ENCODE data around the gene GNA15.

Gene GNA15

DNA sequence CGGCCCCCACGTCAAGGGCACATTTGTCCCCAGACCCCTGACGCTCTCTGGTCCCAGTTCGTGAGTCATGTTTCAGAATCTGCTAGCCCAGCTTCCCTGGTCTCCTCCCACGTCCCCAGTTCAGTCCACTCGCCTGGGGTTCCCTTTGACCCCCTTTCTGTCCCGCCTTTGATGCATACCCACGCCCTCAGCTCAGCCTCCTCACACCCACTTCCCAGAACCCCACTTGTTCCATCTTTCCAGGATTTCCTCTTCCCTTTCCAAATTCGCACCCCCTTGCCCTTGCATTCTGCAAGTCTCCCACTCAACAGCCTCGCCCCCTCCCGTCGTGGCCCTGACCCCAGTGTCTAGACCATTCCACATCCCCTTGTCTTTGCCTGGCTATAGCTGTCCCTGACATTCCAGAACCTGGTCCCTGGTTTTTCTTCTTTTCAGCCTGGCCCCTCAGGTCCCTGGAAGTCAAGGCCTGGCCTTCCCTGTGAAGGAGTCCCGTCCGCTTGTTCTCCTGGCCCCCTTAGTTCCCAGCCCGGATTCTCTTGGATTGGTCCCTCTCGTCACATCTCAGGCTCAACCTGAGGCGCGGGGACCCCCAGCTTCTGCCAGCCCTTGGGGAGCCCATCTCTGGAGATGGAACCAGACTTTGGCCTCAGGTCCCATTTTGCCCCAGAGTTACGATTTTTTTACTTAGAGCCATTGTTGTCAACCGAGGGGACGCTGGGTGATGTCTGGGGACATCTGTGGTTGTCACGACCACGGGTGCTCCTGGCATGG is 51.2 kb downstream of the GNA15 start:
- DNase-seq (ENCODE audit: extremely low spot score), result no peak
- ChIA-PET CTCF (interaction anchor here (1.0 to 1.4 kb wide), 2 partner anchors 118 to 237 kb away, joined by 3 to 4 read pairs; no protein-coding TSS in a partner anchor), POLR2A (no interaction called here)
- TF ChIP-seq, protein P1, sequence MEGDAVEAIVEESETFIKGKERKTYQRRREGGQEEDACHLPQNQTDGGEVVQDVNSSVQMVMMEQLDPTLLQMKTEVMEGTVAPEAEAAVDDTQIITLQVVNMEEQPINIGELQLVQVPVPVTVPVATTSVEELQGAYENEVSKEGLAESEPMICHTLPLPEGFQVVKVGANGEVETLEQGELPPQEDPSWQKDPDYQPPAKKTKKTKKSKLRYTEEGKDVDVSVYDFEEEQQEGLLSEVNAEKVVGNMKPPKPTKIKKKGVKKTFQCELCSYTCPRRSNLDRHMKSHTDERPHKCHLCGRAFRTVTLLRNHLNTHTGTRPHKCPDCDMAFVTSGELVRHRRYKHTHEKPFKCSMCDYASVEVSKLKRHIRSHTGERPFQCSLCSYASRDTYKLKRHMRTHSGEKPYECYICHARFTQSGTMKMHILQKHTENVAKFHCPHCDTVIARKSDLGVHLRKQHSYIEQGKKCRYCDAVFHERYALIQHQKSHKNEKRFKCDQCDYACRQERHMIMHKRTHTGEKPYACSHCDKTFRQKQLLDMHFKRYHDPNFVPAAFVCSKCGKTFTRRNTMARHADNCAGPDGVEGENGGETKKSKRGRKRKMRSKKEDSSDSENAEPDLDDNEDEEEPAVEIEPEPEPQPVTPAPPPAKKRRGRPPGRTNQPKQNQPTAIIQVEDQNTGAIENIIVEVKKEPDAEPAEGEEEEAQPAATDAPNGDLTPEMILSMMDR (IDR thresholded peaks at IDR 0.05; ENCODE audit: control extremely low read depth, extremely low read depth, low read depth, missing control alignments), result no peak

DNA sequence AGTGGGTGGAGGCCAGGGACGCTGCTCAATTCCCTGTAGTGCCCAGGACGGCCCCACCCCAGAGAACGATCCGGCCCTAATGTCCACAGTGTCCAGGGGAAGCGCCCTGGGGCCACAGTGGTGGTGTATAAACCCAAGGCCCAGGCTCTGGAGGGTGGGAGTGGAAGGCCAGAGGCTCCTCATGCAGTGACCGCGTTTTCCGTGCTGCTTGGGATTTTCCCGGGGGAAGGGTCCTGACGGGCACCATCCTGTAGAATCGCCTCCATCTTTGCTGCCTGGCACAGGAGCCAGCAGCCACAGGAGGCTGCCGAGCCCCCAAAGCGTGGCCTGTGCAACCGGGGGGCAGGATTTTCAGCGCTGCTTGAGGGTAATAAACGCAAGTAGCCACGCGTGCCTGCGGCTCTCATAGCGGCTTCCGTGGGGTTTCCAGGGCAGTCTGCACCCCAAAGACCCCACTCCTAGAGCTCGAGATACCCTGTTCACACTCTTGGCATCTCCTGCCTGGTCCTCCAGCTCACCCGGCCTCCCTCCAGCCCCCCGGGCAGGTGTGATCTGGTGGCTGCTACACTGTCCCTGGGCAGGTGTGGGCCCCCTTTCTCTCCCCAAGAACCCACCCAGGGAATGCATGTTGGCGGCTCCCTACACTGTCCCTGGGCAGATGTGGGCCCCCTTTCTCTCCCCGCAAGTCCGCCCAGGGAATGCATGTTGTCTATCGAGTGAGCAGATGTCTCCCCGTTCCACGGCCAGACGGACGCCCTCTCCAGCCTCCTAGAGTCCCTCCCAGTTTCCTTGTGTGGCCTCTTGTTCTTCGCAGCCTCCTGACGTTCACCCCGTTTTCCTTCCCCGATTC is 52.1 kb downstream of the GNA15 start:
- POLR2A ChIA-PET, result no interaction called here
- DNase-seq (ENCODE audit: extremely low spot score), result no peak
- TF ChIP-seq, protein P1 (IDR thresholded peaks at IDR 0.05; ENCODE audit: control extremely low read depth, extremely low read depth, low read depth, missing control alignments), result no peak
- CTCF ChIA-PET, result no interaction called here

DNA sequence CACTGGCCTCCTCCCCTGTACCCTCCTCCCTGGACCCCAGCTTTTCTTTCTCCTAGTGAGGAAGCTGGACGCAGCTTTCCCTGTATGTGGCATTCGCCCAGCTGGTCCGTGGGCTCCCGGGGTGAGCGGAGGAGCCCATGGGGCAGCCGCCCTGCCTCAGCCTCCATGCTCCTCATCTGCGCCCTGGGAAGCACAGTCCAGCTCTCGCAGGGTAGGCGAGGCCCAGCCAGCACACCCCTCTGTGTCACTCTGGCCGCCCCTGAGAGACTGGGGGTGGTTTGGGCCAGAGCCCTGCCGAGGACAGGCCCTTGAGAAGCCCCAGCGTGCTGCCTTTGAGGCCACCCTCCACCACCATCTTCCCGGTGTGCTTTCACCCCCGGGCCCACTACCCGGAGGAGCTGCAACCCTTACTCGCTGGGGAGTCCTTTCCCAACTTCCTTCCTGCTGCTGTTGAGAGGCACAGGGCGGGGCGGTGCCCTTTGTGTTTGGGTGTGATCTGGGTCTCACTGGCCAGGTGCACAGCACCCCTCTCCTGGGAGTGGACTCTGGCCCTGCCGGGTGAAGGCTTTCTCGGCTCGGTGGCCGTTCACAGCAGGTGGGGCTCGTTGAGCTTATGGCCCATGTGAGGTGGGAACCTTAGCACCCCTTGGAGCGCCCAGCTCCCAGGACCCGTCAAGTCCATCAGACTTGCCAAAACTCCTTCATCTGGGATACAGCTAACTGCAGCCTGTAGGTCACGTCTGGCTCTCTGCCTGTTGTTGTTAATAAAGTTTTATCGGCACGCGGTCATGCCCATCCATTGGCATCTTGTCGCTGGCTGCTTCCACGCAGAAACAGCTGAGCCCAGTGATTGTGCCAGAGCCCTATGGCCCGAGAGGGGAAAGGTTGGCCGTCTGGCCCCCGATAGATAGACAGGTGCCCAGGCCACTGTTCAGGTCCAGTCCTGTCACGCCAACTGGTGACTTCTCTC is 53.1 kb downstream of the GNA15 start:
- TF ChIP-seq, protein P1 (IDR thresholded peaks at IDR 0.05; ENCODE audit: control extremely low read depth, extremely low read depth, low read depth, missing control alignments), result no peak
- ChIA-PET POLR2A (no interaction called here), CTCF (interaction anchor here (1.0 to 1.3 kb wide), 3 partner anchors 21 to 85 kb away, joined by 3 to 4 read pairs (median 3); no protein-coding TSS in a partner anchor)
- DNase-seq (ENCODE audit: extremely low spot score), result no peak

DNA sequence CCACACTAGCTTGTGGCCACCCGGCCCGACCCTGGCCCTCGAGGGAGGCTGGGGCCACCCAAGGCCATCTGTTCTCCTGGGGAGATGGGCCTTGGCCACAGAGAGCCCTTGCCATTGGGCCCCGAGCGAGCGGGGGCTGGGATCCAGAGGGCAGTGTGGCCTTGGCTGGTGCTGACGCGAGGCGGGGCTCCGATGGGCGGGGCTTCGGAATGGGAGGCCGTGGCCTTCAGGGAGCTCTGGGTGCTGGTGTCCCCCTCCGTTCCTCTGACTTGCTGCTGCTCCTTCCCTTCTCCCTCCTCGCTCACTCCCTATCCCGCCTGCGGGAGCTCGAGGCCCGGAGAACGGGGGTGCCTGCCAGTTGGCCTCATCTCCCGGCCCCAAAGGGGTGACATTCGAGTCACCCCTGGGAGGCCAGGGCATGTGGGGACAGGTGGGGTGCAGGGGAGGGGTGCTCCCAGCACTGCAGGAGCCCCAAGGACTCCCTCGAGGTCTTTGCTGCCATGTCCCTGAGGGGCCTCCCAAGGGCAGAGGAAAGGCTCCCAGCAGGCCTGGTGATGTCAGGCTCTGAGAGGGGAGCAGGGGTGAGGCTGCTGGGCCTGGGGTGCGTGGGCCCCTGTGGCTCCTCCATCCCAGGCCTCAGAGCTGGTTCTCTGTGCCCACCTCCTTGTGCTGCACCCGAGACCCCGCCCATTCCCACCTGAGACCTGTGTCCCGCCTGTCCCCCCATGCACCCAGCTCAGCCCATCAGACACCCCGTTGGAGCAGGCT is 54.1 kb downstream of the GNA15 start:
- no peak for DNase-seq (ENCODE audit: extremely low spot score)
- TF ChIP-seq, protein P1 (IDR thresholded peaks at IDR 0.05; ENCODE audit: control extremely low read depth, extremely low read depth, low read depth, missing control alignments), result no peak
- ChIA-PET POLR2A (no interaction called here), CTCF (interaction anchor here (1.0 to 1.3 kb wide), 3 partner anchors 17 to 86 kb away, joined by 3 to 4 read pairs (median 3); no protein-coding TSS in a partner anchor)

DNA sequence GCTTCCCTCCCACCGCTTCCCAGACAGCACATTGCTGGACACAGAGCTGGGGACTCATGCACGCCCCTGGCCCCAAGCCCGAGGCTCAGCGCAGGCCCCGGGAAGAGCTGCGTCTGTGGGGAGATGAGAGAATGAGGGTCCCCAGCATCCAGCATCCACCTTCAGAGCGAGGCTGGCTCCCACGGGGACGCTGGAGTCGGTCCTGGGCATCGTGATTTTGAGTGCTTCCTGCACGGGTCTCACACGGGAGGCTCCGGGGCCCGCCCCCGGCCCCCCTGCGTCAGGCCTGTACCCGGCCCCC is 54.6 kb downstream of the GNA15 start:
- POLR2A ChIA-PET, result no interaction called here
- CTCF ChIA-PET, result interaction anchor here (1.3 kb wide), 2 partner anchors 16 to 86 kb away, joined by 3 to 4 read pairs; no protein-coding TSS in a partner anchor
- DNase-seq (ENCODE audit: extremely low spot score), result no peak
- TF ChIP-seq, protein P1 (IDR thresholded peaks at IDR 0.05; ENCODE audit: control extremely low read depth, extremely low read depth, low read depth, missing control alignments), result no peak

Data from GM10248 (cell line).